ENCODE measurements around the gene TEPSIN. TPM values are rescaled to one million over a fixed set of nuclear protein-coding genes. Genes with fewer than 3 reads are reported as not detected.

TEPSIN gene
- total and polyA plus RNA-seq, 2 of the 13 experiments (the other 11 are each of a cell fraction or from before 2014, with no cell fraction given), result 16.1 to 18.8 TPM

GRCh38 chr17:81197831-81198490 lies 40.9 kb downstream of the TEPSIN start (continued):
- TF ChIP-seq EED (CRISPR knock-in tag; IDR thresholded peaks at IDR 0.05) (no peak), RNF2 (conservative IDR thresholded peaks at IDR 0.05; ENCODE audit: low read depth) (no peak), AKNA (CRISPR knock-in tag; IDR thresholded peaks at IDR 0.05; ENCODE audit: borderline replicate concordance) (no peak), ZHX1 (CRISPR knock-in tag; IDR thresholded peaks at IDR 0.05; ENCODE audit: low read depth) (no peak), ZFYVE20 (CRISPR knock-in tag; IDR thresholded peaks at IDR 0.05; ENCODE audit: borderline replicate concordance, low read depth) (no peak), ZNF552 (CRISPR knock-in tag; IDR thresholded peaks at IDR 0.05; ENCODE audit: borderline replicate concordance) (no peak), SATB2 (CRISPR knock-in tag; IDR thresholded peaks at IDR 0.05) (no peak), PPARG (CRISPR knock-in tag; conservative IDR thresholded peaks at IDR 0.05) (no peak), REXO4 (CRISPR knock-in tag; IDR thresholded peaks at IDR 0.05; ENCODE audit: borderline replicate concordance) (no peak), PRPF4 (IDR thresholded peaks at IDR 0.05; ENCODE audit: low read depth, low read length, poor library complexity, severe bottlenecking) (no peak)
- TF ChIP-seq, protein P1, sequence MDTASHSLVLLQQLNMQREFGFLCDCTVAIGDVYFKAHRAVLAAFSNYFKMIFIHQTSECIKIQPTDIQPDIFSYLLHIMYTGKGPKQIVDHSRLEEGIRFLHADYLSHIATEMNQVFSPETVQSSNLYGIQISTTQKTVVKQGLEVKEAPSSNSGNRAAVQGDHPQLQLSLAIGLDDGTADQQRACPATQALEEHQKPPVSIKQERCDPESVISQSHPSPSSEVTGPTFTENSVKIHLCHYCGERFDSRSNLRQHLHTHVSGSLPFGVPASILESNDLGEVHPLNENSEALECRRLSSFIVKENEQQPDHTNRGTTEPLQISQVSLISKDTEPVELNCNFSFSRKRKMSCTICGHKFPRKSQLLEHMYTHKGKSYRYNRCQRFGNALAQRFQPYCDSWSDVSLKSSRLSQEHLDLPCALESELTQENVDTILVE (CRISPR knock-in tag; IDR thresholded peaks at IDR 0.05), result no peak
